VCaP (cell line): ENCODE results near the gene ASAP2.

Experiments
- H3K27ac ChIP-seq: fragments of 450-650 bp; 2 replicates; pipeline ENCODE4 v1.5.1; 2017
- CTCF ChIP-seq: fragments of 450-650 bp; conservative IDR thresholded peaks from 2 replicates; pipeline ENCODE4 v1.5.1; 2017; ENCODE audit warnings: mild to moderate bottlenecking, moderate library complexity

ASAP2 gene

GRCh38 chr2:9199716-9200632, 6.6 kb upstream of the ASAP2 start:
- TF ChIP-seq CTCF, result no peak

GRCh38 chr2:9200633-9201015, 6.0 kb upstream of the ASAP2 start:
- no peak overlapping the region for H3K27ac ChIP-seq
- no peak for TF ChIP-seq CTCF

More at GRCh38 chr2:9199716-9200632, 6.6 kb upstream of the ASAP2 start:
- H3K27ac ChIP-seq, result no peak overlapping the region

- no peak for TF ChIP-seq CTCF
- no peak overlapping the region for H3K27ac ChIP-seq
These were observed 5.3 kb upstream of the ASAP2 start for GRCh38 chr2:9201185-9201891.

- no peak for TF ChIP-seq CTCF
- H3K27ac ChIP-seq, result no peak overlapping the region
These were observed 3.6 kb upstream of the ASAP2 start for GRCh38 chr2:9203006-9203405.

- TF ChIP-seq CTCF, result no peak
- no peak overlapping the region for H3K27ac ChIP-seq
These were observed 2.7 kb upstream of the ASAP2 start for GRCh38 chr2:9203876-9204275.

GRCh38 chr2:9204939-9205338, 1.7 kb upstream of the ASAP2 start:
- no peak for TF ChIP-seq CTCF
- H3K27ac ChIP-seq, result no peak overlapping the region

- H3K27ac ChIP-seq, result peak overlapping the region; percentile 94
- no peak for TF ChIP-seq CTCF
These were observed 1.1 kb upstream of the ASAP2 start for GRCh38 chr2:9205486-9205885.
